Type B pancreatic cell (in vitro differentiated cells): ENCODE measurements around the gene ARHGAP23. TPM values are rescaled to one million over a fixed set of nuclear protein-coding genes. Genes with fewer than 3 reads are reported as not detected.

Experiments
- DNase-seq: peaks from one replicate; pipeline ENCODE4 v3.0.0; 2021; ENCODE audit warnings: mixed read lengths; ENCODE audit not compliant: unreplicated experiment; ENCODE audit errors: extremely low spot score
- H3K27ac Mint-ChIP-seq: 2 replicates; pipeline ENCODE4 v1.8.0; 2021; ENCODE audit warnings: mild to moderate bottlenecking, mixed read lengths
- H3K27me3 Mint-ChIP-seq: 2 replicates; pipeline ENCODE4 v1.8.0; 2021; ENCODE audit warnings: mixed read lengths
- H3K36me3 Mint-ChIP-seq: 2 replicates; pipeline ENCODE4 v1.8.0; 2021; ENCODE audit warnings: mixed read lengths
- H3K4me1 Mint-ChIP-seq: one replicate; pipeline ENCODE4 v1.8.0; 2021; ENCODE audit warnings: mixed read lengths; ENCODE audit not compliant: unreplicated experiment
- H3K4me3 Mint-ChIP-seq: 2 replicates; pipeline ENCODE4 v1.8.0; 2021; ENCODE audit warnings: mild to moderate bottlenecking, mixed read lengths
- H3K9me3 Mint-ChIP-seq: 2 replicates; pipeline ENCODE4 v1.8.0; 2021; ENCODE audit warnings: mixed read lengths
- total RNA-seq: library from RNA; stranded (reverse); gene quantifications from 2 replicates; pipeline ENCODE4 v1.2.1, GENCODE V29; 2021; ENCODE audit warnings: low replicate concordance
- TF ChIP-seq, protein P1 (sequence below): fragments of 200-600 bp; sonication (generic); conservative IDR thresholded peaks from 2 replicates; pipeline ENCODE4 v1.5.0; 2021; ENCODE audit warnings: antibody characterized with exemption, mild to moderate bottlenecking

ARHGAP23 gene
- total RNA-seq, 1 donor from 2014 or later, result 114 TPM

GRCh38 chr17:38559051-38559879 is 131.0 kb downstream of the ARHGAP23 start:
- Mint-ChIP-seq H3K27ac (peak overlapping the region; percentile 93), H3K4me3 (peak overlapping the region; percentile 95), H3K9me3 (no peaks in the 10 kb centered on the region), H3K27me3 (peaks cover 48% of the 10 kb centered on the region), H3K4me1 (peaks cover 20% of the 10 kb centered on the region), H3K36me3 (no peaks in the 10 kb centered on the region)
- peak; percentile 89 for DNase-seq
- TF ChIP-seq, protein P1, sequence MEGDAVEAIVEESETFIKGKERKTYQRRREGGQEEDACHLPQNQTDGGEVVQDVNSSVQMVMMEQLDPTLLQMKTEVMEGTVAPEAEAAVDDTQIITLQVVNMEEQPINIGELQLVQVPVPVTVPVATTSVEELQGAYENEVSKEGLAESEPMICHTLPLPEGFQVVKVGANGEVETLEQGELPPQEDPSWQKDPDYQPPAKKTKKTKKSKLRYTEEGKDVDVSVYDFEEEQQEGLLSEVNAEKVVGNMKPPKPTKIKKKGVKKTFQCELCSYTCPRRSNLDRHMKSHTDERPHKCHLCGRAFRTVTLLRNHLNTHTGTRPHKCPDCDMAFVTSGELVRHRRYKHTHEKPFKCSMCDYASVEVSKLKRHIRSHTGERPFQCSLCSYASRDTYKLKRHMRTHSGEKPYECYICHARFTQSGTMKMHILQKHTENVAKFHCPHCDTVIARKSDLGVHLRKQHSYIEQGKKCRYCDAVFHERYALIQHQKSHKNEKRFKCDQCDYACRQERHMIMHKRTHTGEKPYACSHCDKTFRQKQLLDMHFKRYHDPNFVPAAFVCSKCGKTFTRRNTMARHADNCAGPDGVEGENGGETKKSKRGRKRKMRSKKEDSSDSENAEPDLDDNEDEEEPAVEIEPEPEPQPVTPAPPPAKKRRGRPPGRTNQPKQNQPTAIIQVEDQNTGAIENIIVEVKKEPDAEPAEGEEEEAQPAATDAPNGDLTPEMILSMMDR, result peak; percentile 54

GRCh38 chr17:38559880-38560230 is 131.6 kb downstream of the ARHGAP23 start:
- H3K4me1 Mint-ChIP-seq, result peaks cover 22% of the 10 kb centered on the region
- DNase-seq, result no peak
- no peaks in the 10 kb centered on the region for H3K36me3 Mint-ChIP-seq
- peaks cover 54% of the 10 kb centered on the region for H3K27me3 Mint-ChIP-seq
- no peak overlapping the region for H3K4me3 Mint-ChIP-seq
- no peaks in the 10 kb centered on the region for H3K9me3 Mint-ChIP-seq
- H3K27ac Mint-ChIP-seq, result no peak overlapping the region
- TF ChIP-seq, protein P1, result no peak

DNA sequence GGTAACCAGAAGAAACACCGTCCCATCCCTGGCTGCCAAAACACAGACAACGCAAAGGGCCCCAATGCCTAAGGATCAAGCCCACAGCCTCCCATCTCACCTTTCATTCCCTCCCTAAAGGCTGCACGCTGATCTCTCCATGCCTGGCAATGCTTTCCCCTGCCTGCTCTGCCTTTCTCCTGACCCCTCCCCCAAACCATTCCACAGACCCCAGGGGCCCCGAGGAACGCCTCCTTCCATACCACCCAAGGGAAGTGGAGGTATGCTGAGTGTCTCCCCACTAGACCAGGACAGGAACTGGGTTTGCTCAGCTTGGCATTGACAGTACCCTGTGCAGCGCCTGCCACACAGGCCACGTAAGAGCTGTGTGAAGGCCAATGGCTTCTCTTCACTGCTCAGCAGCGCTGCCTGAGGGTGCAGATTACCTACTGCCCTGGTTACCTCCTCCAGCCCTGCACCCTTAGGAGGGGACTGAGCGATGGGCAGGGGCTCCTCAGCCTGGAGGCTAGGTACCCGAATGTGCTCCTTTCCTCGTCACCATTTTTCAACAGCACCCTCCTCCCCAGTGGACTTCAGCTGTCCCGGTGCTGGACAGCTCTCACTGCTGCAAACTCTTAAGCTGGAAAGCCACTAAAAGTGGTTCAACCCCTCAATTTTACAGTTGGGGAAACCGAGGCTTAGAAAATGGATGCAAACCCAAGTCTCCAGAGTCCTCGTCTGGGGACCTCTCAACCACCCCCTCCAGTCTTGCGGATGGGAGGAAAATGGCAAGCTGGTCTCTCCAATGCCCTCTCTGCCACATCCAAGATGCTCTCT is 132.4 kb downstream of the ARHGAP23 start:
- TF ChIP-seq, protein P1, result no peak
- H3K36me3 Mint-ChIP-seq, result no peaks in the 10 kb centered on the region
- no peak for DNase-seq
- H3K4me3 Mint-ChIP-seq, result peak overlapping the region; percentile 62
- peaks cover 63% of the 10 kb centered on the region for H3K27me3 Mint-ChIP-seq
- H3K9me3 Mint-ChIP-seq, result no peaks in the 10 kb centered on the region
- H3K27ac Mint-ChIP-seq, result peak overlapping the region; percentile 13
- H3K4me1 Mint-ChIP-seq, result peaks cover 22% of the 10 kb centered on the region

GRCh38 chr17:38561416-38562214 is 133.4 kb downstream of the ARHGAP23 start:
- Mint-ChIP-seq H3K27ac (no peak overlapping the region), H3K9me3 (no peaks in the 10 kb centered on the region), H3K36me3 (no peaks in the 10 kb centered on the region), H3K4me1 (peaks cover 22% of the 10 kb centered on the region), H3K4me3 (no peak overlapping the region), H3K27me3 (peaks cover 72% of the 10 kb centered on the region)
- TF ChIP-seq, protein P1, result peak; percentile 42
- no peak for DNase-seq

Other genes starting within 250 kb of the ARHGAP23 start
- not detected in 2 replicates for gene TBC1D3, start 235.9 kb upstream of the ARHGAP23 start, total RNA-seq
- gene MRPL45, start 131.3 kb upstream of the ARHGAP23 start, total RNA-seq, result 37.3 and 47.1 TPM in 2 replicates
- gene GPR179, start 84.5 kb upstream of the ARHGAP23 start, total RNA-seq, result 0.14 and 0.59 TPM in 2 replicates
- gene SOCS7, start 76.6 kb upstream of the ARHGAP23 start, total RNA-seq, result 25.8 and 33.0 TPM in 2 replicates
- gene SRCIN1, start 177.5 kb downstream of the ARHGAP23 start, total RNA-seq, result 8.3 and 11.9 TPM in 2 replicates
- 6.2 and 11.0 TPM in 2 replicates for gene EPOP, start 246.5 kb downstream of the ARHGAP23 start, total RNA-seq